ENCODE results near the gene TMEM125. TPM values are rescaled to one million over a fixed set of nuclear protein-coding genes. Genes with fewer than 3 reads are reported as not detected.
A peak's percentile ranks its signal among the peaks of the same experiment; 100 is the strongest.

Gene TMEM125
- total RNA-seq, 1 donor from 2014 or later: 41.1 TPM

DNA sequence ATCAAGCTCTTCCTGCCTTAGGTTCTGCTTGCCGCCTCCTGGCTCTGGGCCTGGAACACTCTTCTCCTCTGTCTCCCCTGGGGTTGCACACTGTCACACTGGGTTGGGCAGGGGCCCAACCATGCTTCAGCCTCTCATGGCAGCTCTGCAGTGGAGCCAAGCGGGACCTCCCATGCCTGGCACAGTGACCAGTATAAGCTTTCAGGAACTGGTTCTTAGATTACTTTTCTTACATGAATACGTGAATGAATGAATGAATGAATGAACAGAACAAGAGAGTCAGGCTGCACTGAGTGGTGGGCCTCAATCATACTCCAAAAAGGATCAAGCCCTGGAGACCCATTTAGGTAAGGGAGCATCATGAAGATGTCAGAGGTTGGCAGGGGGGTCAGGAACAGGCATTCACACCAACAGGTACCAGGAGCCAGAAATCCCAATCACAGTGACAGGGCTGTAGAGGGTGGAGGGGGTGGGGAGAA is 30.8 kb upstream of the TMEM125 start:
- H3K27ac Mint-ChIP-seq: no peak overlapping the region
- no peaks in the 10 kb centered on the region for H3K36me3 Mint-ChIP-seq (ENCODE audit: insufficient read depth)
- no peak for TF ChIP-seq CTCF (IDR thresholded peaks at IDR 0.05; ENCODE audit: unreplicated experiment)
- H3K4me3 Mint-ChIP-seq (ENCODE audit: low read depth): no peak overlapping the region
- H3K27me3 Mint-ChIP-seq: peaks cover 3% of the 10 kb centered on the region
- peaks cover 11% of the 10 kb centered on the region for H3K4me1 Mint-ChIP-seq (ENCODE audit: low read depth)
- DNase-seq (ENCODE audit: low spot score, unreplicated experiment): no peak
- H3K9me3 Mint-ChIP-seq (ENCODE audit: low read depth): no peaks in the 10 kb centered on the region

GRCh38 chr1:43239484-43239883 is 30.3 kb upstream of the TMEM125 start:
- H3K27ac Mint-ChIP-seq: no peak overlapping the region
- no peak for DNase-seq (ENCODE audit: low spot score, unreplicated experiment)
- peaks cover 11% of the 10 kb centered on the region for H3K4me1 Mint-ChIP-seq (ENCODE audit: low read depth)
- no peaks in the 10 kb centered on the region for H3K36me3 Mint-ChIP-seq (ENCODE audit: insufficient read depth)
- no peak overlapping the region for H3K4me3 Mint-ChIP-seq (ENCODE audit: low read depth)
- no peaks in the 10 kb centered on the region for H3K9me3 Mint-ChIP-seq (ENCODE audit: low read depth)
- TF ChIP-seq CTCF (IDR thresholded peaks at IDR 0.05; ENCODE audit: unreplicated experiment): no peak
- H3K27me3 Mint-ChIP-seq: peaks cover 3% of the 10 kb centered on the region

DNA sequence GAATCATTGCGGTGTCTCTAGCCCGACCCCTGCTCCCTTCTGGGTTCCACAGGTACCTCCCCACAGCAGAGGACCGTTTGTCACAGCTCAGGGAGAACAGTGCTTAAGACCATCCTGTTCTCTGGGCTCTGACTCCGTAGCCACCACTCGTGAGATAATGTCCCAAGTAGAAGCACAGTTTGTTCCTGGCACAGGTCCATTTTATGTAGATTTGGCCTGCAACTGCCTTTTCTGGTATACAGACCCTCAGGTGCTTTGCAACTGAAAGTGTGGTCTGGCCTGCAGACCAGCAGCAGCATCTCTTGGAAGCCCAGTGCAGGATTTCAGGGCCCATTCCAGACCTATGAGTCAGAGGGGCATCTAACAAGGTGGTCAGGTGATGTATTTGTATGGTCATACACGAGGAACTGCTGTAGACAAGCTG is 28.4 kb upstream of the TMEM125 start:
- Mint-ChIP-seq H3K9me3 (ENCODE audit: low read depth) (peaks cover 8% of the 10 kb centered on the region), H3K4me1 (ENCODE audit: low read depth) (peaks cover 6% of the 10 kb centered on the region), H3K36me3 (ENCODE audit: insufficient read depth) (no peaks in the 10 kb centered on the region), H3K27ac (peak overlapping the region; percentile 11), H3K4me3 (ENCODE audit: low read depth) (no peak overlapping the region), H3K27me3 (no peaks in the 10 kb centered on the region)
- no peak for DNase-seq (ENCODE audit: low spot score, unreplicated experiment)
- no peak for TF ChIP-seq CTCF (IDR thresholded peaks at IDR 0.05; ENCODE audit: unreplicated experiment)

DNA sequence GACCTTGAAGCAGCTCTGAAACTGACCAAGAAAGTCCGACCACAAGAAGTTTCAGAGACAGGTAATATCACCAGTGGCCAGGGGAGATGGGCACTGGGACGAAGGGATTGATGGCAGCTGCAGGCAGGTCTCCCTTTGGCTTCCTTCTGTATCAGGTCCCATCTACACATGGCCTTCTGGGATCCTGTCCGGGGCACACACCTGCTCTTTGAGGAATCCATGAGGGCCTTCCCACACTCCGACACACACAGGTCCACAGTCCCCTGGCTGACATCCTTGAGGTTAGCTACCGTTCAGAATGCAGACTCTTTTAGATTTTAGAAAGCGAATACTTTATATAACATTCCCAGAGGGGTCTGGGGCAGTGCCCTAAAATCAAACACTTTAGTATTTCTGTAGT is 26.5 kb upstream of the TMEM125 start:
- Mint-ChIP-seq H3K9me3 (ENCODE audit: low read depth) (peaks cover 18% of the 10 kb centered on the region), H3K4me3 (ENCODE audit: low read depth) (no peak overlapping the region), H3K27ac (peak overlapping the region; percentile 76), H3K36me3 (ENCODE audit: insufficient read depth) (peaks cover 3% of the 10 kb centered on the region), H3K4me1 (ENCODE audit: low read depth) (peaks cover 4% of the 10 kb centered on the region), H3K27me3 (no peaks in the 10 kb centered on the region)
- TF ChIP-seq CTCF (IDR thresholded peaks at IDR 0.05; ENCODE audit: unreplicated experiment): no peak
- no peak for DNase-seq (ENCODE audit: low spot score, unreplicated experiment)

GRCh38 chr1:43246466-43247213 is 23.1 kb upstream of the TMEM125 start:
- no peak for DNase-seq (ENCODE audit: low spot score, unreplicated experiment)
- Mint-ChIP-seq H3K36me3 (ENCODE audit: insufficient read depth) (peaks cover 3% of the 10 kb centered on the region), H3K9me3 (ENCODE audit: low read depth) (peaks cover 27% of the 10 kb centered on the region)

More at GRCh38 chr1:43246466-43247213, 23.1 kb upstream of the TMEM125 start:
- Mint-ChIP-seq H3K27me3 (no peaks in the 10 kb centered on the region), H3K4me1 (ENCODE audit: low read depth) (peaks cover 4% of the 10 kb centered on the region), H3K27ac (no peak overlapping the region), H3K4me3 (ENCODE audit: low read depth) (no peak overlapping the region)
- no peak for TF ChIP-seq CTCF (IDR thresholded peaks at IDR 0.05; ENCODE audit: unreplicated experiment)
